ENCODE results near the gene ARHGEF17.

The ARHGEF17 gene

GRCh38 chr11:73355109-73355508 is 47.0 kb downstream of the ARHGEF17 start:
- DNase-seq (ENCODE audit: low read depth in 2 of 3, low spot score in 2 of 3), result no peak

GRCh38 chr11:73356979-73357860 is 49.1 kb downstream of the ARHGEF17 start:
- no peak for DNase-seq (ENCODE audit: low read depth in 2 of 3, low spot score in 2 of 3)

GRCh38 chr11:73358071-73358470 is 50.0 kb downstream of the ARHGEF17 start:
- no peak for DNase-seq (ENCODE audit: low read depth in 2 of 3, low spot score in 2 of 3)

- DNase-seq (ENCODE audit: low read depth in 2 of 3, low spot score in 2 of 3), result no peak
These were observed 51.3 kb downstream of the ARHGEF17 start for GRCh38 chr11:73359341-73359740.

- no peak for DNase-seq (ENCODE audit: low read depth in 2 of 3, low spot score in 2 of 3)
These were observed 52.1 kb downstream of the ARHGEF17 start for GRCh38 chr11:73359930-73360742.

- DNase-seq (ENCODE audit: low read depth in 2 of 3, low spot score in 2 of 3), result no peak
These were observed 52.8 kb downstream of the ARHGEF17 start for GRCh38 chr11:73360743-73361369.

GRCh38 chr11:73361953-73362776 is 54.1 kb downstream of the ARHGEF17 start:
- DNase-seq (ENCODE audit: low read depth in 2 of 3, low spot score in 2 of 3), result no peak

- no peak for DNase-seq (ENCODE audit: low read depth in 2 of 3, low spot score in 2 of 3)
These were observed 55.1 kb downstream of the ARHGEF17 start for GRCh38 chr11:73363147-73363546.

- no peak for DNase-seq (ENCODE audit: low read depth in 2 of 3, low spot score in 2 of 3)
These were observed 57.5 kb downstream of the ARHGEF17 start for GRCh38 chr11:73365352-73366264.

- DNase-seq (ENCODE audit: low read depth in 2 of 3, low spot score in 2 of 3), result no peak
These were observed 58.2 kb downstream of the ARHGEF17 start for GRCh38 chr11:73366265-73366610.

- no peak for DNase-seq (ENCODE audit: low read depth in 2 of 3, low spot score in 2 of 3)
These were observed 58.9 kb downstream of the ARHGEF17 start for GRCh38 chr11:73366953-73367352.

- DNase-seq (ENCODE audit: low read depth in 2 of 3, low spot score in 2 of 3), result no peak
These were observed 59.5 kb downstream of the ARHGEF17 start for GRCh38 chr11:73367482-73368024.

- no peak for DNase-seq (ENCODE audit: low read depth in 2 of 3, low spot score in 2 of 3)
These were observed 64.4 kb downstream of the ARHGEF17 start for GRCh38 chr11:73372375-73372993.

- no peak for DNase-seq (ENCODE audit: low read depth in 2 of 3, low spot score in 2 of 3)
These were observed 66.1 kb downstream of the ARHGEF17 start for GRCh38 chr11:73374151-73374550.

- no peak for DNase-seq (ENCODE audit: low read depth in 2 of 3, low spot score in 2 of 3)
These were observed 67.7 kb downstream of the ARHGEF17 start for GRCh38 chr11:73375830-73376159.

- peak; percentile 89 to 94 (median 93) for DNase-seq (ENCODE audit: low read depth in 2 of 3, low spot score in 2 of 3)
These were observed 68.2 kb downstream of the ARHGEF17 start, which contains the start of gene RELT for GRCh38 chr11:73376160-73376802. Gene RELT (plus strand): TSS chr11:73376399. CDS start chr11:73389137, 12,738 bp downstream.

GRCh38 chr11:73376803-73377629 is 68.9 kb downstream of the ARHGEF17 start:
- DNase-seq (ENCODE audit: low read depth in 2 of 3, low spot score in 2 of 3), result peak in 2 of 3 experiments; percentile 22 to 37

Data from activated CD8-positive, alpha-beta memory T cell treated with anti-CD3 and anti-CD28 coated beads for 48 hours (primary cell).